SU-DHL-6 (cell line): ENCODE results near the gene AGAP1.
"Not testable (repeated sequence)": the region's sequence is repeated elsewhere in the genome, so short reads cannot be mapped to it uniquely, and the experiment has no call there.

ENCODE experiments used
- EZH2phosphoT487 ChIP-seq: fragments of 200-600 bp; sonication (generic), shearing (Covaris generic); conservative IDR thresholded peaks from 2 replicates; pipeline ENCODE4 v1.6.1; 2018; ENCODE audit warnings: mild to moderate bottlenecking, antibody characterized with exemption, low read length, moderate library complexity, mixed read lengths
- TF ChIP-seq, protein P1 (sequence below): fragments of 200-600 bp; sonication (generic); IDR thresholded peaks from one replicate; pipeline ENCODE4 v1.5.1; 2017; ENCODE audit warnings: antibody characterized with exemption, mild to moderate bottlenecking, low read length, moderate library complexity; ENCODE audit not compliant: insufficient read depth, poor library complexity, severe bottlenecking

- TF ChIP-seq, protein P1, sequence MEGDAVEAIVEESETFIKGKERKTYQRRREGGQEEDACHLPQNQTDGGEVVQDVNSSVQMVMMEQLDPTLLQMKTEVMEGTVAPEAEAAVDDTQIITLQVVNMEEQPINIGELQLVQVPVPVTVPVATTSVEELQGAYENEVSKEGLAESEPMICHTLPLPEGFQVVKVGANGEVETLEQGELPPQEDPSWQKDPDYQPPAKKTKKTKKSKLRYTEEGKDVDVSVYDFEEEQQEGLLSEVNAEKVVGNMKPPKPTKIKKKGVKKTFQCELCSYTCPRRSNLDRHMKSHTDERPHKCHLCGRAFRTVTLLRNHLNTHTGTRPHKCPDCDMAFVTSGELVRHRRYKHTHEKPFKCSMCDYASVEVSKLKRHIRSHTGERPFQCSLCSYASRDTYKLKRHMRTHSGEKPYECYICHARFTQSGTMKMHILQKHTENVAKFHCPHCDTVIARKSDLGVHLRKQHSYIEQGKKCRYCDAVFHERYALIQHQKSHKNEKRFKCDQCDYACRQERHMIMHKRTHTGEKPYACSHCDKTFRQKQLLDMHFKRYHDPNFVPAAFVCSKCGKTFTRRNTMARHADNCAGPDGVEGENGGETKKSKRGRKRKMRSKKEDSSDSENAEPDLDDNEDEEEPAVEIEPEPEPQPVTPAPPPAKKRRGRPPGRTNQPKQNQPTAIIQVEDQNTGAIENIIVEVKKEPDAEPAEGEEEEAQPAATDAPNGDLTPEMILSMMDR = not testable (repeated sequence)
- TF ChIP-seq EZH2phosphoT487 = not testable (repeated sequence)
These were observed 597.0 kb downstream of the AGAP1 start for GRCh38 chr2:236090826-236091225.
